ENCODE measurements around the gene CCR4. TPM values are rescaled to one million over a fixed set of nuclear protein-coding genes. Genes with fewer than 3 reads are reported as not detected.
"Not testable (repeated sequence)": the region's sequence is repeated elsewhere in the genome, so short reads cannot be mapped to it uniquely, and the experiment has no call there.

Gene CCR4
- total RNA-seq = under 1 TPM; 0.11 to 0.20 TPM
- under 1 TPM; 0.08 to 0.17 TPM for polyA plus RNA-seq (ENCODE audit: insufficient read length in 2 of 2)
- long read RNA-seq, donor 1 = 0 reads
- long read RNA-seq, donor 2 = 0 reads
- long read RNA-seq, donor 3 = 0 reads
- long read RNA-seq, donor 4, partial matches to known transcripts = 0 of 1 reads
- long read RNA-seq, donor 4, other reads (novel, unspliced or antisense) = 0 of 1 reads

DNA sequence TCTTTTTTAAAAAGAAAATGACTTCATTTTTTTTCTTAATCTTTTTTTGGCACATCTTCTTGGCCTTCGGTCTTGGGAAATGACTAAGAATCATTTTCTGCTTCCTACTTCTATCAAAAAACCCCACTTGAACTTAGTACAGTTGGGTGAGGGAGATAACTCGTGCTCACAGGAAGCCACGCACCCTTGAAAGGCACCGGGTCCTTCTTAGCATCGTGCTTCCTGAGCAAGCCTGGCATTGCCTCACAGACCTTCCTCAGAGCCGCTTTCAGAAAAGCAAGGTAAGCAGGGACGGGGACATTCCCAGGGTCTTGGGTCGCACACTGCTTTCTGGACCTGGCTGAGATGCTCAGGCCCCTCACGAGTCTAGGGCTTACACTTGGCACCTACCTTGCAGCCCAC lies at the start of gene CCR4:
TSS of gene CCR4 (plus strand) at position 235 of the 402 bp plus-strand sequence. CDS start 1,779 bp downstream, outside the sequence.
- DNase-seq (ENCODE audit: low read depth in 4 of 6, low spot score in 6 of 6) = no peak
- Histone ChIP-seq H3K36me3 (ENCODE audit: control insufficient read depth, insufficient read depth, low read length) (no peaks in the 10 kb centered on the region), H3K4me3 (ENCODE audit: low read depth, low read length) (no peak within 1 kb of the TSS), H3K27me3 (ENCODE audit: control insufficient read depth, insufficient read depth, low read length) (no peaks in the 10 kb centered on the region), H3K9me3 (ENCODE audit: control insufficient read depth, insufficient read depth, low read length) (no peaks in the 10 kb centered on the region), H3K27ac (ENCODE audit: low read depth, low read length) (no peak within 1 kb of the TSS), H3K4me1 (ENCODE audit: control insufficient read depth, insufficient read depth, low read length) (no peaks in the 10 kb centered on the region)
- WGBS (ENCODE audit: insufficient coverage) = 92% methylated on average over 8 of the region's 9 CpGs

- not testable (repeated sequence) for H3K9me3 ChIP-seq (ENCODE audit: control insufficient read depth, insufficient read depth, low read length); H3K36me3 ChIP-seq (ENCODE audit: control insufficient read depth, insufficient read depth, low read length); H3K27me3 ChIP-seq (ENCODE audit: control insufficient read depth, insufficient read depth, low read length); H3K27ac ChIP-seq (ENCODE audit: low read depth, low read length); H3K4me3 ChIP-seq (ENCODE audit: low read depth, low read length); H3K4me1 ChIP-seq (ENCODE audit: control insufficient read depth, insufficient read depth, low read length)
- WGBS (ENCODE audit: insufficient coverage) = 49% methylated on average over 30 of the region's 31 CpGs
- DNase-seq (ENCODE audit: low read depth in 4 of 6, low spot score in 6 of 6) = peak in 2 of 6 donors; percentile 7 to 40
These were observed 48.5 kb upstream of the CCR4 start for GRCh38 chr3:32902887-32903371.

DNA sequence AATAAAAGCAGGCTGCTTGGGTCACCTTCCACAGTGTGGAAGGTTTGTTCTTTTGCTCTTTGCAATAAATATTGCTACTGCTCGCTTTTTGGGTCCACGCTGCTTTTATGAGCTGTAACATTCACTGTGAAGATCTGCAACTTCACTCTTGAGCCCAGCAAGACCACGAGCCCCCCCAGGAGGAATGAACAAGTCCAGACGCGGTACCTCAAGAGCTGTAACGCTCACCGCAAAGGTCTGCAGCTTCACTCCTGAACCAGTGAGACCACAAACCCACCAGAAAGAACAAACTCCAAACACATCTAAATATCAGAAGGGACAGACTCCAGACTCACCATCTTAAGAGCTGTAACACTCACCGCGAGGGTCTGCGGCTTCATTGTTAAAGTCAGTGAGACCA lies 47.5 kb upstream of the CCR4 start:
- H3K9me3 ChIP-seq (ENCODE audit: control insufficient read depth, insufficient read depth, low read length) = no peaks in the 10 kb centered on the region
- no peaks in the 10 kb centered on the region for H3K27me3 ChIP-seq (ENCODE audit: control insufficient read depth, insufficient read depth, low read length)
- H3K36me3 ChIP-seq (ENCODE audit: control insufficient read depth, insufficient read depth, low read length) = no peaks in the 10 kb centered on the region
- no peak overlapping the region for H3K4me3 ChIP-seq (ENCODE audit: low read depth, low read length)
- no peak for DNase-seq (ENCODE audit: low read depth in 4 of 6, low spot score in 6 of 6)
- 90% methylated on average over 7 of the region's 10 CpGs for WGBS (ENCODE audit: insufficient coverage)
- H3K27ac ChIP-seq (ENCODE audit: low read depth, low read length) = no peak overlapping the region
- H3K4me1 ChIP-seq (ENCODE audit: control insufficient read depth, insufficient read depth, low read length) = no peaks in the 10 kb centered on the region

GRCh38 chr3:32909999-32910398 lies 41.4 kb upstream of the CCR4 start:
- no peaks in the 10 kb centered on the region for H3K36me3 ChIP-seq (ENCODE audit: control insufficient read depth, insufficient read depth, low read length)
- no peak for DNase-seq (ENCODE audit: low read depth in 4 of 6, low spot score in 6 of 6)
- H3K4me3 ChIP-seq (ENCODE audit: low read depth, low read length) = no peak overlapping the region
- WGBS (ENCODE audit: insufficient coverage) = 85% methylated on average over 1 of the region's 3 CpGs
- H3K4me1 ChIP-seq (ENCODE audit: control insufficient read depth, insufficient read depth, low read length) = no peaks in the 10 kb centered on the region
- no peaks in the 10 kb centered on the region for H3K27me3 ChIP-seq (ENCODE audit: control insufficient read depth, insufficient read depth, low read length)
- no peaks in the 10 kb centered on the region for H3K9me3 ChIP-seq (ENCODE audit: control insufficient read depth, insufficient read depth, low read length)
- no peak overlapping the region for H3K27ac ChIP-seq (ENCODE audit: low read depth, low read length)

DNA sequence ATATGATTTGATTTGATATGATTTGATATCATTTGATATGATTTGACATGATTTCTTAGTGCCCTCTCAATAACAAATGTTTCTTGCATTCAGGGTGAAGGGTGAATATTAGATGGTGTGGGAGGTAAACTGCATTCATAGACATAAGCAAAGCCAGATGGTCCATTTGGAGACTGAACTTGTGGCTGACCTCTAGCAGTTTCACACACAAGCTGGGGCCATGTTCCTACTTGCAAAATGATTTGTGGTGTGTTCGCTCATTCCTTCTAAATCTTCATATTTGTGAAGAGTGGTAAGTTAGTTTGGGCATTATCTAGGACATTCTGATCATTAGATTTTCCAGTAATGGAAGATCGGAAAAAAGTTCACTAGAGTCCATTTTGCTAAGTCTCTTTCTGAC lies 40.5 kb upstream of the CCR4 start:
- no CpG with 5 or more reads among the region's 2 CpGs for WGBS (ENCODE audit: insufficient coverage)
- H3K27me3 ChIP-seq (ENCODE audit: control insufficient read depth, insufficient read depth, low read length) = no peaks in the 10 kb centered on the region

GRCh38 chr3:32912046-32912445 lies 39.4 kb upstream of the CCR4 start:
- Histone ChIP-seq H3K4me3 (ENCODE audit: low read depth, low read length) (no peak overlapping the region), H3K4me1 (ENCODE audit: control insufficient read depth, insufficient read depth, low read length) (no peaks in the 10 kb centered on the region), H3K36me3 (ENCODE audit: control insufficient read depth, insufficient read depth, low read length) (no peaks in the 10 kb centered on the region), H3K9me3 (ENCODE audit: control insufficient read depth, insufficient read depth, low read length) (peaks cover 3% of the 10 kb centered on the region), H3K27me3 (ENCODE audit: control insufficient read depth, insufficient read depth, low read length) (no peaks in the 10 kb centered on the region), H3K27ac (ENCODE audit: low read depth, low read length) (no peak overlapping the region)
- 86% methylated on average over 1 of the region's 1 CpG for WGBS (ENCODE audit: insufficient coverage)
- no peak for DNase-seq (ENCODE audit: low read depth in 4 of 6, low spot score in 6 of 6)

More for the DNA sequence above, 40.5 kb upstream of the CCR4 start:
- H3K4me3 ChIP-seq (ENCODE audit: low read depth, low read length) = no peak overlapping the region
- DNase-seq (ENCODE audit: low read depth in 4 of 6, low spot score in 6 of 6) = no peak
- H3K9me3 ChIP-seq (ENCODE audit: control insufficient read depth, insufficient read depth, low read length) = no peaks in the 10 kb centered on the region
- H3K27ac ChIP-seq (ENCODE audit: low read depth, low read length) = no peak overlapping the region
- H3K36me3 ChIP-seq (ENCODE audit: control insufficient read depth, insufficient read depth, low read length) = no peaks in the 10 kb centered on the region
- no peaks in the 10 kb centered on the region for H3K4me1 ChIP-seq (ENCODE audit: control insufficient read depth, insufficient read depth, low read length)

- H3K9me3 ChIP-seq (ENCODE audit: control insufficient read depth, insufficient read depth, low read length) = peaks cover 3% of the 10 kb centered on the region
- no peak overlapping the region for H3K27ac ChIP-seq (ENCODE audit: low read depth, low read length)
- peak in 1 of 6 donors; percentile 23 for DNase-seq (ENCODE audit: low read depth in 4 of 6, low spot score in 6 of 6)
- H3K36me3 ChIP-seq (ENCODE audit: control insufficient read depth, insufficient read depth, low read length) = no peaks in the 10 kb centered on the region
- no peak overlapping the region for H3K4me3 ChIP-seq (ENCODE audit: low read depth, low read length)
- no peaks in the 10 kb centered on the region for H3K27me3 ChIP-seq (ENCODE audit: control insufficient read depth, insufficient read depth, low read length)
- 52% methylated on average over 7 of the region's 7 CpGs for WGBS (ENCODE audit: insufficient coverage)
- H3K4me1 ChIP-seq (ENCODE audit: control insufficient read depth, insufficient read depth, low read length) = no peaks in the 10 kb centered on the region
These were observed 37.5 kb upstream of the CCR4 start for GRCh38 chr3:32913790-32914446.

DNA sequence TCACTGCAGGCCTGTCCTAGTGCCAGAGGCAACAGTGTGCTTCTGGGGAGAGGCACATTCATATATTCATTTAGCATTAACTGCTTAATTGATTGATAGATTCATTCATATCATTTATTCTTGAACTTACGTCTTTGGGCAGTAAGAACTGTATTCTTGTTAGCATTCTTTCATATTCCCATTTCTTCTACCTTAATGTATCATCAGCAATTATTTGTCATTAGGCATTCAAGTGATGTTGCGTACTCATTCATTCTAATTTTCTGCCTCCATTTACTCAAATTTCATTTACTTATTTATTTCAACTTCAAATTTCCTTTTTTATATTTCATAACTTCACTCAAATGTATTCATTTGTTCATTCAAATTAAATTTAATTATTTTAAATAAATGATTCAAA lies 31.5 kb upstream of the CCR4 start:
- no peak overlapping the region for H3K4me3 ChIP-seq (ENCODE audit: low read depth, low read length)
- H3K27me3 ChIP-seq (ENCODE audit: control insufficient read depth, insufficient read depth, low read length) = no peaks in the 10 kb centered on the region
- H3K4me1 ChIP-seq (ENCODE audit: control insufficient read depth, insufficient read depth, low read length) = no peaks in the 10 kb centered on the region
- H3K27ac ChIP-seq (ENCODE audit: low read depth, low read length) = no peak overlapping the region
- H3K9me3 ChIP-seq (ENCODE audit: control insufficient read depth, insufficient read depth, low read length) = peaks cover 3% of the 10 kb centered on the region
- no CpG with 5 or more reads among the region's 2 CpGs for WGBS (ENCODE audit: insufficient coverage)
- no peaks in the 10 kb centered on the region for H3K36me3 ChIP-seq (ENCODE audit: control insufficient read depth, insufficient read depth, low read length)
- DNase-seq (ENCODE audit: low read depth in 4 of 6, low spot score in 6 of 6) = no peak

- WGBS (ENCODE audit: insufficient coverage) = 97% methylated on average over 5 of the region's 7 CpGs
These were observed 29.4 kb upstream of the CCR4 start for GRCh38 chr3:32922078-32922477.

DNA sequence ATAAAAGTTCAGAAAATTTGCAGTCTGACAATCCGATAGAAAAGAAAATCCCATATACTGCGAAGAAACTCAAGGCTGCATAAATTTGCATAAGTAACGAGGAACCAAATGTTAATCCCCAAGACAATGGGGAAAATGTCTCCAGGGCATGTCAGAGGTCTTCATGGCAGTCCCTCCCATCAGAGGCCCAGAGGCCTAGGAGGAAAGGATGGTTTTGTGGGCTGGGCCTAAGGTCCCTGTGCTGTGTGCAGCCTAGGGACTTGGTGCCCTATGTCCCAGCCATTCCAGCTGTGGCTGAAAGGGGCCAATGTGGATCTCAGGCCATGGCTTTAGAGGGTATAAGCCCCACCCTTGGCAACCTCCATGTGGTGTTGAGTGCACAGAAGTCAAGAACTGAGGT lies 21.3 kb upstream of the CCR4 start:
- H3K27me3 ChIP-seq (ENCODE audit: control insufficient read depth, insufficient read depth, low read length) = no peaks in the 10 kb centered on the region
- no peaks in the 10 kb centered on the region for H3K4me1 ChIP-seq (ENCODE audit: control insufficient read depth, insufficient read depth, low read length)
- no peak overlapping the region for H3K27ac ChIP-seq (ENCODE audit: low read depth, low read length)
- no peaks in the 10 kb centered on the region for H3K9me3 ChIP-seq (ENCODE audit: control insufficient read depth, insufficient read depth, low read length)
- no peak overlapping the region for H3K4me3 ChIP-seq (ENCODE audit: low read depth, low read length)
- WGBS (ENCODE audit: insufficient coverage) = 90% methylated on average over 3 of the region's 3 CpGs
- no peaks in the 10 kb centered on the region for H3K36me3 ChIP-seq (ENCODE audit: control insufficient read depth, insufficient read depth, low read length)
- DNase-seq (ENCODE audit: low read depth in 4 of 6, low spot score in 6 of 6) = no peak

More at GRCh38 chr3:32922078-32922477, 29.4 kb upstream of the CCR4 start:
- Histone ChIP-seq H3K4me3 (ENCODE audit: low read depth, low read length) (no peak overlapping the region), H3K9me3 (ENCODE audit: control insufficient read depth, insufficient read depth, low read length) (no peaks in the 10 kb centered on the region), H3K27ac (ENCODE audit: low read depth, low read length) (no peak overlapping the region), H3K36me3 (ENCODE audit: control insufficient read depth, insufficient read depth, low read length) (no peaks in the 10 kb centered on the region), H3K4me1 (ENCODE audit: control insufficient read depth, insufficient read depth, low read length) (no peaks in the 10 kb centered on the region), H3K27me3 (ENCODE audit: control insufficient read depth, insufficient read depth, low read length) (no peaks in the 10 kb centered on the region)
- no peak for DNase-seq (ENCODE audit: low read depth in 4 of 6, low spot score in 6 of 6)
